HPDE6-E6E7 (cell line): Measurements from ENCODE around the gene ARF5.
"Not testable (repeated sequence)": the region's sequence is repeated elsewhere in the genome, so short reads cannot be mapped to it uniquely, and the experiment has no call there.

ENCODE experiments used
- DNase-seq: peaks from one replicate; pipeline ENCODE4 v3.0.0; 2011; ENCODE audit warnings: missing footprints; ENCODE audit errors: extremely low spot score

Gene ARF5

DNA sequence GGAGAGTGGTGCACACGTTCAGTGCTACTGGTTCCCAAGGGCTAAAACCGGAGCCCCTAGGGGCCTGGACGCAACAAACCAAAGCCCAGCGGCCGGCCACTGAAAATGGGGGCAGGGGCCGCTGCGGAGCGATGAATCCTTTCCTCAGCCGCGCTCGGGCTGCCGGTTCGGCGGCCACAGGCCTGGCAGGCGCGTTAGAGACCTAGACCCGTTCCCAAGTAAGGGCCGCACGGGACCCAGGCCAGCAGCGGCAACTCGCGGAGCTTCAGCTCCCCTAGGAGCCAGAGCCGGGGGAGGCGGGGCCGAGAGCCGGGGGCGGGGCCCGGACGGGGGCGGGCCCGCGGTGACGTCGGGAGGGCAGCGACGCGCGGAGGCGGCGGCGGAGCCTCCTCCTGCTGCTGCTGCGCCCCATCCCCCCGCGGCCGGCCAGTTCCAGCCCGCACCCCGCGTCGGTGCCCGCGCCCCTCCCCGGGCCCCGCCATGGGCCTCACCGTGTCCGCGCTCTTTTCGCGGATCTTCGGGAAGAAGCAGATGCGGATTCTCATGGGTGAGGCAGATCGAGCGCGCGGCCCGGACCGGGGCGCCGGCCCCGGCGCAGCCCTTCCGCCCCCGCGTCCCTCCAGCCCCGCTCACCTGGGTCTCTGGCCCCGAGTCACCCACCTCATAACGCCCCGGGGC, at the start of gene ARF5:
TSS of gene ARF5 (plus strand) at position 393 of the 678 bp plus-strand sequence. CDS start at position 481, 88 bp downstream.
- peak; percentile 85 for DNase-seq

DNA sequence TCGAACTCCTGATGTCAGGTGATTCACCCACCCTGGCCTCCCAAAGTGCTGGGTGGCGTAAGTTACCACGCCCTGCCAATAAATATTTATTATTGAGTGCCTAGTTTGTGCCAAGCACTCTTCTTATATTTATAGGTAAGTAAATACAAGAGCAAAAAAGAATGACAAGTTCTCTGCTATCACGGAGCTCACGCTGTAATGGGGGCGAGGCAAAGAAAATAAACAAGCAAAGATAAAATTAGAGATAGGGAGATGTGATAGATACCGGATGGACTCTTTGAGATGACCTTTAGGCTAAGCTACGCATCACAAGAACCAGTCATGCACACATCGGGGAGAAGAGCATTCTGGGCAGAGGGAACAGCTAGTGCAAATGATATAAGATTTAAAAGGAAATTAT, 49.1 kb upstream of the ARF5 start:
- no peak for DNase-seq

DNA sequence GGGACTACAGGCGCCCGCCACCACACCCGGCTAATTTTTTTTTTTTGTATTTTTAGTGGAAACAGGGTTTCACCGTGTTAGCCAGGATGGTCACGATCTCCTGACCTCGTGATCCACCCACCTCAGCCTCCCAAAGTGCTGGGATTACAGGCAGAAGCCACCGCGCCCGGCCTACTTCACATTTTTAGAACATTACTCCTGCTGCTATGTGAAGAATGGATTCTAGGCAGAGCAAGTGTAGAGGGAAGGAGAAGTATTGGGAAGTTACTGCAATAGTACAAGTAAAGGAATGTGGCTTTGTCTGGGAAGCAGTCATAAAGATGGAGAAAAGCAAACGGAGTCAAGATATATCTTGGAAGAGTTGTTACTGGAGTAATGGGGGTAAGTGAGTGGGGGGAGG, 47.8 kb upstream of the ARF5 start:
- DNase-seq, result not testable (repeated sequence)

DNA sequence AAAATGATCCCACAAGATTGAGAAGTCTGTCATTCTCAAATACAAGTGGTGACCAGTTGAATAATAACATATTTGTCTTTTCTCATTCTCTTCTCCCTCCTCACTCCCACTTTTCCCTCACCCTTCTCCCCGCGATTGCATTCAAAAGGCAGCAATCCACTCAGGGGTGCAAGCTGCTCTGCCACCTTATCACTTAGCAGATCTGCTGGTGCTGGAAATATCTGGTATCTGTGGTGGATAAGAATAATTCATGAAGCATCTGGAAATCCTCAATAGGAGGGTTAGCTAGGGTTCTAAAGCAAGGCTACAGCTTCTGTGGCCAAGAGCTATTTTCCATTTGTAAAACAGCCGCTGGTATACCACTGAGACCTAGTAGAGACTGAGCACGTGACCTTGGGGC, 46.7 kb upstream of the ARF5 start:
- DNase-seq, result no peak

DNA sequence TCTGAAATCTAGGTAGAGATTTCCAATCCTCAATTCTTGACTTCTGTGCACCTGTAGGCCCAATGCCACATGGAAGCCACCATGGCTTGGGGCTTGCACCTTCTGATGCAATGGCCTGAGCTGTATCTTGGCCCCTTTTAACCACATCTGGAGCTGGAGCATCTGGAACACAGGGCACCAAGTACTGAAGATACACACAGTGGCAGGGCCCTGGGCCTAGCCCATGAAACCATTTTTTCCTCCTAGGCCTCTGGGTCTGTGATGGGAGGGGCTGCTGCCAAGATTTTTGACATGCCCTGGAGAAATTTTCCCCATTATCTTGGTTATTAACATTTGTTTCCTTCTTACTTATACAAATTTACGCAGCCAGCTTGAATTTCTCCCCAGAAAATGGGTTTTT, 41.9 kb upstream of the ARF5 start:
- DNase-seq, result no peak

DNA sequence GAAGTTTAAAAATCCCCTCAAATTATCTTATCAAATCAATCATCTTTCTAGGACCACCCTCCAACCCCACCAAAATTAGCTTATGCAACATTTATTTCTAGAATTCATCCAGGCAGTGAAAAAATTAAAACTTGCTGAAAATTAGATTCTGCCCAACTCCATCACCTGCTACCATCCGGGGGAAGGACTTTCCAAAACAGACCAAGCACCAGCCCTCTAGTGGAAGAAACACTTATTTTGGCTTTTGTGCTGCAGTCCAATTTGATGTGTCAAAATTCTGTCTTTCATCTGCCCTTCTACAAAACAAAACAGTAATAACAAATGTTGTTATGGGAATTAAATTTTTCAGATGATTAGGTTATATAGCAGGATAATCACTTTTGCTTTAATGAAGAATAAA, 38.0 kb upstream of the ARF5 start:
- DNase-seq, result no peak

DNA sequence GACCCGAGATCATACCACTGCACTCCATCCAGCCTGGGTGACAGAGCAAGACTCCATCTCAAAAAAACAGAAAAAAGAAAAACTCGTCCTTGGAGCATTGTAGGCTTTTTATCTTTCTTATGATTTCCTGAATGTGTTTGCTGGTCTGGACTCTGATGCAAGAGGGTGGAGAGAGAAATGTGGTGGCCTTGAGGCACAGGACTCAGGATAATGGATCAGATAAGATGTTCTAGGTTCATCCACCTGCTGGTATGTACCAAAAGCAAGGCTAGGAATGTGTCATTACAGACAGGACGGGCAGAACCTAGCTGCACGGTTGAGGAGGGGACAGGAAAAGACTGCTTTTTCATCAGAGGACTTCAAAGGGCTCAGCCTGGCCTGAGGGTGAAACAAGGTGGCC, 36.3 kb upstream of the ARF5 start:
- no peak for DNase-seq

DNA sequence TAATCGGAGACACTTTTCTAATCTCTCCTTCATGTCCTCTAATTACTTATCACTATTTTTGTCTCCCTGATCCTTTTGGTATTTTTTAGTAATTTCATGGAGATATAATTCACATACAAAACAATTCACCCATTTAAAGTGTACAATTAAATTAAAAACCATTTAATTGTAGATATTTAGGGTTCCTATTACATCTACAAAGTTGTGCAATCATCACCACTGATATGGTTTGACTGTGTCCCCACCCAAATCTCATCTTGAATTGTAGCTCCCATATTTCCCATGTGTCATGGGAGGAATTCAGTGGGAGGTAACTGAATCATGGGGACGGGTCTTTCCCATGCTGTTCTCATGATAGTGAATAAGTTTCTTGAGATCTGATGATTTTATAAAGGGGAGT, 31.8 kb upstream of the ARF5 start:
- DNase-seq, result no peak

DNA sequence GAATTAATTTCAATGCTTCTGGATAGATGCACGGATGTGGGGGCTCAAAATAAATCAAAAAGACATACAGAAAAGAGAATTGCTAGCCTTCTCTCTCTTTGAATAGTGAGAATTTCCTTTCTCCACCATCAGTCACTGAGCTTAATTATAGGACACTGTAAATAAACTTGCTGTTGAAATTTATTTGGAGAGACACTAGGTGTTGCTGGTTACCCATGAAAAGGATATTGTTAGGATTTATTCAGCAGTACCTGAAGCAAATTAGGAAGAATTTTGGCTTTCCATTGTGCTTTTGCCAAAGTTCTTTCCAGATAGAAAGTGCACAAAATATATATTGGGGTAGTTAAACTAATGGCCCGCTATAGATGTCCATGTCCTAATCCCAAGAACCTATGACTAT, 30.4 kb upstream of the ARF5 start:
- DNase-seq, result no peak

DNA sequence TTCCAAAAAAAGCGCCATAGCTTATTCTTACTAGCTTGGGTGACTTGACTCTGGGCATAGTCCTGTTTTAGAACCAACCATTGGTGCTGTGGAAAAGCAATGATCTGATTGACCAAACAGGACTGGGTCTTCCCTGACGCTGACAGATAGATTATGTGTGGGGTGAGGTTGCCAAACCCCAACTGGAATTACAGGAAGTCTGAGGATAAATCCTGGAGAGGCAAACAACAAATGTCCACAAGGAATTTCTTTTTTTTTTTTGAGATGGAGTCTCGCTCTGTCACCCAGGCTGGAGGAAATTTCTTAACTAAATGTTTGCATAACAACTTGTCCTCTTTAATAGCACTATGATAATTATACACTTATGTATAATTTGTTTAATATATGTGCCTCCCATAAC, 22.0 kb upstream of the ARF5 start:
- DNase-seq, result no peak

DNA sequence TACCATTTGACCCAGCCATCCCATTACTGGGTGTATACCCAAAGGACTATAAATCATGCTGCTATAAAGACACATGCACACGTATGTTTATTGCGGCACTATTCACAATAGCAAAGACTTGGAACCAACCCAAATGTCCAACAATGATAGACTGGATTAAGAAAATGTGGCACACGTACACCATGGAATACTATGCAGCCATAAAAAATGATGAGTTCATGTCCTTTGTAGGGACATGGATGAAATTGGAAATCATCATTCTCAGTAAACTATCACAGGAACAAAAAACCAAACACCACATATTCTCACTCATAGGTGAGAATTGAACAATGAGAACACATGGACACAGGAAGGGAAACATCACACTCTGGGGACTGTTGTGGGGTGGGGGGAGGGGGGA, 20.2 kb upstream of the ARF5 start:
- DNase-seq, result not testable (repeated sequence)

DNA sequence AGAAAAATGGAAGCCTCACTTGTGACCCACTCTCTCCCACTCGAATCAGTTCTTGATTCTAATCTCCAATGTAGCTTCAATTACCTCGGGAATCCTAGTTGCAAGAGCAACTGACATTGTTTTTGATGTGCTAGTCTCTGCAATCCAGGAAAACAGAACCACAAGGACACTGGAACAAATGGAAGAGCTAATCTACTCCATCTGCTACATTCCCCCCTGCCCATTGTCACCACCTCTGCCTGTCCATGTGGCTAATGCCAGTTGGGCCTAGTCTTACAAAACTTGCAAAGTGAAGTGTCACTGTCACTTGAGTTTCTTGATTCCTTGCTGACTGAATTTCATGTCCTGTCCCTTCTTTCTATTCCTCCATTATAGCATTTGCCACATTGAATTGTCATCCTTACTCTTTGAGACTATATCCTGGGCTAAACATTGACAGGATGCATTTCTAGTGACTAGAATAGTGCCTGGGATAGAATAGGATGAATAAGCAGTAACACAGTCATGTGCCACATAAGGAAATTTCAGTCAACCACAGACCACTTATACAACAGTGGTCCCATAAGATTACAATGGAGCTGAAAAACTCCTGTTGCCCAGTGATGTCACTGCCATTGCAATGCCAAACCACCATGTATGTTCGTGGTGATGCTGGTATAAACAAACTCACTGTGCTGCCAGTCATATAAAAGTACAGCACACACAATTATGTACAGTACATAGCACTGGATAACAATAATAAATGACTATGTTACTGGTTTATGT, 16.3 kb upstream of the ARF5 start:
- DNase-seq, result no peak

DNA sequence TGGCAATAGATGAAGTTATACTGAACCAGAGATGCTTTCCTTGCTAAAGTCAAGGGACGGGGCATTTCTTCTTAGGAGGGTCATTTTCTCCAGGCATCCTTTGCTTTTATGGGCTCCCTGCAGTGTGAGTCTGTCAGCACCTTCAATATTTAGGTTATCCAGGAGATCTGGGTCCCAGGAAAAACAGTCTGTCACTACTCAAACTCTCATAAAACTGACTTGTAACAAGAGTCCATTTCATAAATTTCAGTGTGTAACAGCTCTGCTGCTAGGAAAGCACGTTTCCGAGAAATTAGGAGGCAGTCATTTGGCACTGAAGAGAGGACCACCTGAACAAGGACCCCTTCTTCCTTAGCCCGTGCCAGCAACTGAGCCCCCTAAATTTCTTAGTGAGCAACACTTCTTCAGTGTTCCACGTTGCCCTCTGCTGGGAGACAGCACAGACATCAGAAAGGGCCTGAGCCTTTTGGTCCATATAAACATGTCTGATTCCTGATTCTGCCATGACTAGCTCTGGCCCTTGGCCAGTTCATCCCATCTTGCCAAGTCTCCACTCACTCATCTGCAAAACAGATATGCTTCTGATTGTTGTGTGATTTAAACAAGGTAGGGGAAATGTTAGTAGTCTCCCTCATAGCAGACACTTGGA, 10.1 kb upstream of the ARF5 start:
- DNase-seq, result no peak

DNA sequence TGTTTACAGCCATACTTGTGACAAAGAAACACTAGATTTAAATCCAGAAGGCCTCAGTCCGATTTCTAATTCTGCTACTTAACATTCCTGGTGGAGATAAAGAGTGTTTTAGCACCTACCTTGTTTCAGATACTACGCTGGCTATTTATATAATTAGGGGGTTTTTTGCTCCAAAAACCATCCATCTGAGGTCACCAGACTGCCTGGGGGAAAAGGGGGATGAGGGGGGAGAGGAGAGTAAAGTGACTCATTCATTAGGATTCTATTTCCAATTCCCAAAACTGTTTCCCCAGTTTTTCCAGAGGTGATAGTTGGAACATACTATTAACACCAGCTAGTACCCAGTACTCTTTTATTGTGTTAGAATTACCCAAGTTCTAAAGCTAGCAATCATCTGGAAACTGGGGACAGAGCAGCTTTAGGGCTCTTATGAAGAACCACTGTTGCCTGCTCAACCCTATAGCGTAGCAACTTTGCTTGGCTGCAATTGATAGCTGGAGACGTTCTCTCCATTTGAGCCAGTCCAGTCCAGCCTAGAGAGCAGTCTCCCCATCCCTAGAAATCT, 9.4 kb upstream of the ARF5 start:
- DNase-seq, result no peak

DNA sequence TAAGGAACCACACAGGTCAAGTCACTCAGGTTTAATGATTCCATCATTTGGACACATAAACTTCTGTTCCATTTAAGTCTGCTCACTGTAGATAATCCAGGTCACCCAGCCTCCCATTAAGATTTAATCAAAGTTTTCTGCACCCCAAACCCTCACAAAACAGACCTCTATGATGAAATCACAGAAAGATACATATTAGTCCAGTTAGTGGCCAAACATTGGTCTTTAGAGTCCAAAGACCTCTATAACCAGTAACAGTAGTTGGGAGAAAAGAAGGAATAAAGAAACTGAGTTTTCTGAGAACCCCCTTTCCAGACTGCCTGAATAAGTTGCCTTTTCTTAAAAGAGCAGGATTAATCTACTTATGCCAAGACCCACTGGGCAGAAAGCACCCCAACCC, 7.6 kb upstream of the ARF5 start:
- DNase-seq, result no peak

DNA sequence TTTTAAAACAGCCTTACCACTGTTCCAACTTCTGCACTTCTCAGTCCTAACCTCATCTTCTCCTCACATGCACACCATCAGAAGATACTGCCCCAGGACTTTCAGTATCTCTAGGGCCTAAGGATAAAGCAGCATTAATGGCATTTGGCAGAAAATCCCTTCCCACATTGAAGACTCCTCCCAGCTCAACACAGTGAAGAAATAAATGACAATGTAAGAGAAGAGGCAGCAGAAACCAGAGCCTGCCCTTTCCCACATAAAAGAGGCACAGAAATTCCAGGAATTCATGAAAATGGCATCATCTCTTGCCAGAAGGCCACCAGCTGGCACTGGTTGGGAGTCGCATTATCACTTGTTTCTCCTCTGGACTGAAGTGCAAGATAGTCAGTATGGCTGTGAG, 6.5 kb upstream of the ARF5 start:
- no peak for DNase-seq

DNA sequence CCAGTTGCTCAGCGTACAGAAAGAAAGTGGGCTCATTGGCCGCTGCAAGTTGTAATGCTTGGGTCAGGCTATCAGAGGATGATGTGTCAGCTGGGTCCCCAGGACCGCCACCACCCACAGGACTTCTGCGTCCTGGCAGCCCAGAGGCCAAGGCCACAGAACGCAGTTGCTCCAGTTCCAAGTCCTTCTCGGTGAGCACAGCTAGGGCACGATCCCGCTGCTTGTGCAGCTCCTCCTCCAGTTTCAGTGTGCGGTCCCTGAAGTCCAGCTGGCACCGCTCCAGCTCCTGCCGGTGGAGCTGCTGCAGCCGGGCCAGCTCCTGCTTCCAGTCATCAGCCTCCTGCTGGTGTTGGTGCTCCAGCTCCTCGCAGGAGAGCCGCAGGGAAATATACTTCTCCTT, 5.8 kb upstream of the ARF5 start:
- no peak for DNase-seq

DNA sequence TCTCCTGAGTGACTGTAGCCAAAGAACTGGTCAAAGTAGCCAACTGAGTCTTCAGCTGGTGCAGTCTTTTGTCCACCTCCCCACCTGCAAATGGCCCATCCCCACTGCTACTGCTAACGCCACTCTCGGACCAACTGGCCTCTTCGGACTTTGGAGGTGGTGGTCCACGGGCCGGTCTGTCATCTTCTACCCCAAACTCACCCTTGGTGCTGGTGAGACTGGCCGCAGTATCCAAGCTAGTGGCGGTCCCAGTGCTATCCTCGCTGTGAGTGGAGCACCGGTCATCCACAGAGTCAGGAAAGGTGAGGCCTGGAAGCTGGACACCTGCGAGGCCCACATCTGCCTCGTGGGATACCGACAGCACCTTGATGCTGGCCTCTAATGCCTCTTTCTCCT, 3.6 kb upstream of the ARF5 start:
- DNase-seq, result no peak

DNA sequence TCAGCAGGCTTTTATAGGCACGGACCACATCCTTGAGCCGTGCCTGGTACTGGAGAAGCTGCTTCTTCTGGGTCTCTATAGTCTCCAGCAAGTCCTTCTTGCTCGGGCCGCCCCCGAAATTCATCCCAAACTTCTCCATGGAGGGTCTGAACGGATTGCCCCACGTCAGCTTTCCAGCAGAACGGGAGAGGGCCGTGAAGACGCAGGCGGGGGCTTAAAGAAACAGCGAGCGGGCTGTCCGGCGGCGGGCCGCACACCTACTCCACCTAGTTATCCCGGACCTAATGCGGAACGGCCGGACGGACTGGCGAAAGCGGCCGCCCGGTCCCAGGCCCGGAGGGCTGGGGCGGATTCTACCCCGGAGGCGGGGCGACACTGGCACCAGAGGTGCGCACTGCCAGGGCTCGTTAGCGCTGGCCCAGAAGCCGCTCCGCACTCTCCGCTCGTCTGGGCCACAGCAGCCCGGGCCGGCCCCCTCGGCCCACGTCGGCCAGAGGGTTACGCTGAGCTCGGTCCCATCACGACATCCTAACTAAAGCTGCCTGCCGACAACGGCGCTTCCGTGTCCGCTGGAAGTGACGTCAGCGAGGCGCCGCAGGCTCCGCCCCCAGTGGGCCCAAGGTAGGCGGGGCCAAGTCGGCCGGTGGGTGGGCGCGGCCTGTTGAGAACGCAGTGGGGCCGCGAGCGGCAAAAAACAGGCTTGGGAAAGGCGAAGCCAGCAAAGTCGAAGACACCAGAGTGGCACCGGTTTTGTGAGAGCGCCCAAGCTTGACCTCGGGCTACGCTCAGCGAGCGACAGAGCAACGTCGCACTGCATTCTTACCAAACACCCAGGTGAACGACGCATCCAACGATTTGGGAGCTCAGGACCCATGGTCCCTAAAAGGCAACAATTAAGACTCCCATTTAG, 2.9 kb upstream of the ARF5 start, which contains the start of gene GCC1:
TSS of gene GCC1 (minus strand) at position 553 of the 910 bp plus-strand sequence. CDS start at position 139, 414 bp downstream.
- peak; percentile 85 for DNase-seq

DNA sequence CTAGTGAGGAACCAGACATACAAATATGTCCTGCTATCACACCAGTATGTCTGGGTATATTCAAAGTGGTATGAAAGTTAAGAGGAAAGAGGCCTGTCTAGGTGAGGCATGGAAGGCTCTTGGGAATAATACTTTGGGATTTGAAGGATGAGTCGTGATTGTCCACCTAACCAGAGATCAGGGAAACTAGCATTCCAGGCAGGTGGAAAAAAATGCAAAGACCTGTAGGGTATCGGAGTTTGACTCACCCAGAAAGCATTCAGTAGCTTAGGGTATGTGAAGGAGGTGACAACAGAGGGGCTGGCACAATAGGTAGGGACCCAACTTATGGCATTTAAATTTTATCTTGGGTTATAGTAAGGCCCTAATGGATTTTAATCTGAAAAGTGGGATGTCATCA, 1.9 kb upstream of the ARF5 start:
- no peak for DNase-seq

DNA sequence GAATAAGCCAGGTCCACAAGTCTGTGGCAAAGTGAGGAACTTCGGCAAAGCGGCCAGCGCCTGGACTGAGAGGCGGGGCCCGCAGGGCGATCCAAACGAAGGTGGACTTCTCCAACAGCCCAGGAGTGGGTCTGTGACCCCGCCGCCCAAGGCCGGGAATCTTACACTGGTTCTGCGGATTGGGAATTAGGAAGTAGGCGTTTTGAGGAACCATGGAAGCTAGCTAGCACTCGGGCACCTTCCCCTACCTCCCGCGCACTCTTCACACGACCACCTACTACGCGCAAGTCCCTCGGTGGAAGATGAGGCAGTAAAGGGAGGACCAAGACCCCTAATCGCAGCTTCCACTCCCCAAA, 570 bp upstream of the ARF5 start:
- no peak for DNase-seq
